ENCODE results near the gene KIAA0513. TPM values are rescaled to one million over a fixed set of nuclear protein-coding genes. Genes with fewer than 3 reads are reported as not detected.

Gene KIAA0513
- total RNA-seq, 1 donor = 3.2 TPM

Other genes with a start within 250 kb of the KIAA0513 start
- gene CRISPLD2, start 207.8 kb upstream of the KIAA0513 start, total RNA-seq = 2.2 TPM
- 56.6 TPM for gene ZDHHC7, start 16.3 kb upstream of the KIAA0513 start, total RNA-seq
- gene CIBAR2, start 84.7 kb downstream of the KIAA0513 start, total RNA-seq = not detected

Data from hematopoietic multipotent progenitor cell (in vitro differentiated cells).